H1 (cell line): ENCODE measurements around the gene CD52. TPM values are rescaled to one million over a fixed set of nuclear protein-coding genes. Genes with fewer than 3 reads are reported as not detected.

ENCODE experiments used
- CTCF ChIA-PET: fragments of 300-600 bp; sonication (Branson Sonifier 250); formaldehyde crosslinking; loops from one replicate; lab custom pipeline; 2021; ENCODE audit not compliant: partially characterized antibody; lab: Charles Lee
- POLR2A ChIA-PET: fragments of 300-600 bp; sonication (Branson Sonifier 250); formaldehyde crosslinking; loops from one replicate; lab custom pipeline; 2021; ENCODE audit warnings: inconsistent platforms; ENCODE audit not compliant: partially characterized antibody; lab: Charles Lee
- DNase-seq, 2 experiments: peaks; one replicate each; pipeline versions ENCODE4 v3.0.0 to v3.0.0-alpha.2; 2010 to 2022; ENCODE audit warnings: low spot score in 2 of 2, low read depth in 1 of 2, mixed read lengths in 1 of 2
- FAIRE-seq: peaks from 2 replicates; lab custom pipeline; 2011; peaks lifted over from hg19 to GRCh38; lab: Jason Lieb, UNC
- H2AFZ ChIP-seq: 2 replicates; pipeline ENCODE4 v1.8.1; 2012; ENCODE audit warnings: low read length, inconsistent platforms
- H2AK5ac ChIP-seq: 2 replicates; pipeline ENCODE4 v1.6.1; 2013; ENCODE audit warnings: low read depth, low read length
- H2BK120ac ChIP-seq: replicated peaks from 2 replicates; pipeline ENCODE3; 2013; ENCODE audit warnings: low read depth, low read length, inconsistent platforms
- H2BK12ac ChIP-seq: 2 replicates; pipeline ENCODE4 v1.6.1; 2013; ENCODE audit warnings: low read depth, low read length
- H2BK15ac ChIP-seq: 2 replicates; pipeline ENCODE4 v1.6.1; 2013; ENCODE audit warnings: low read length
- H2BK20ac ChIP-seq: 2 replicates; pipeline ENCODE4 v1.6.1; 2013; ENCODE audit warnings: low read length
- H2BK5ac ChIP-seq: 2 replicates; pipeline ENCODE4 v1.6.1; 2013; ENCODE audit warnings: low read depth, low read length
- H3K14ac ChIP-seq: 2 replicates; pipeline ENCODE4 v1.6.1; 2013; ENCODE audit warnings: inconsistent platforms; ENCODE audit not compliant: insufficient read length
- H3K18ac ChIP-seq: 2 replicates; pipeline ENCODE4 v1.6.1; 2013; ENCODE audit warnings: low read length; ENCODE audit errors: extremely low read depth
- H3K23ac ChIP-seq: 2 replicates; pipeline ENCODE4 v1.6.1; 2013; ENCODE audit warnings: inconsistent platforms; ENCODE audit not compliant: insufficient read length
- H3K23me2 ChIP-seq: 2 replicates; pipeline ENCODE4 v1.6.1; 2013; ENCODE audit warnings: low read depth, low read length
- H3K27ac ChIP-seq: 2 replicates; pipeline ENCODE4 v1.6.1; 2011; ENCODE audit warnings: low read depth, low read length, inconsistent platforms
- H3K27me3 ChIP-seq, 4 experiments: replicated peaks in 1 of 4; 1 replicate in 1 of 4; 2 replicates in 3 of 4; pipeline versions ENCODE4 v1.6.1 to v1.8.1; 2011 to 2013; ENCODE audit warnings: low read length in 3 of 4, mild to moderate bottlenecking in 3 of 4, inconsistent platforms in 2 of 4, mixed read lengths in 2 of 4, moderate library complexity in 1 of 4; ENCODE audit not compliant: control insufficient read depth in 3 of 4, insufficient read depth in 3 of 4; ENCODE audit errors: extremely low read depth in 1 of 4
- H3K36me3 ChIP-seq, 4 experiments: 2 replicates each; pipeline versions ENCODE4 v1.6.1 to v1.8.1; 2011 to 2013; ENCODE audit warnings: mild to moderate bottlenecking in 4 of 4, low read length in 3 of 4, moderate library complexity in 2 of 4, control low read depth in 1 of 4, inconsistent platforms in 1 of 4; ENCODE audit not compliant: insufficient read depth in 4 of 4, control insufficient read depth in 2 of 4
- H3K4ac ChIP-seq: replicated peaks from 2 replicates; pipeline ENCODE3; 2013; ENCODE audit warnings: low read length, low read depth, mixed read lengths, inconsistent platforms; ENCODE audit not compliant: insufficient read length
- H3K4me1 ChIP-seq, 4 experiments: replicated peaks in 1 of 4; 1 replicate in 1 of 4; 2 replicates in 3 of 4; pipeline versions ENCODE4 v1.6.1 to v1.8.1; 2011 to 2013; ENCODE audit warnings: low read length in 3 of 4, inconsistent platforms in 2 of 4, mixed read lengths in 1 of 4; ENCODE audit not compliant: insufficient read depth in 4 of 4, control insufficient read depth in 3 of 4
- H3K4me2 ChIP-seq, 2 experiments: 2 replicates each; pipeline versions ENCODE4 v1.6.1 to v1.8.1; 2011 to 2013; ENCODE audit warnings: low read depth in 2 of 2, low read length in 2 of 2, control low read depth in 1 of 2, inconsistent platforms in 1 of 2, mild to moderate bottlenecking in 1 of 2; ENCODE audit not compliant: insufficient read depth in 1 of 2
- H3K4me3 ChIP-seq, 4 experiments: fragments of 200-600, 300-600 bp in 1 of 4; sonication (generic), shearing (Covaris generic), sonication (Bioruptor Twin) in 1 of 4; 2 replicates each; pipeline versions ENCODE4 v1.5.1 to v1.8.1; 2011 to 2016; ENCODE audit warnings: low read length in 4 of 4, low read depth in 3 of 4, control low read depth in 2 of 4, inconsistent platforms in 2 of 4, mild to moderate bottlenecking in 2 of 4, mixed read lengths in 1 of 4, moderate library complexity in 1 of 4; ENCODE audit not compliant: insufficient read depth in 2 of 4; ENCODE audit errors: extremely low read depth in 1 of 4
- H3K56ac ChIP-seq: replicated peaks from 2 replicates; pipeline ENCODE3; 2013; ENCODE audit warnings: low read depth, mild to moderate bottlenecking, mixed read lengths, low read length, inconsistent platforms; ENCODE audit not compliant: insufficient read length
- H3K79me1 ChIP-seq: 2 replicates; pipeline ENCODE4 v1.6.1; 2013; ENCODE audit warnings: low read depth, low read length, control low read depth
- H3K79me2 ChIP-seq, 2 experiments: 2 replicates each; pipeline versions ENCODE4 v1.6.1 to v1.8.1; 2012 to 2013; ENCODE audit warnings: low read length in 2 of 2, mild to moderate bottlenecking in 2 of 2, inconsistent platforms in 1 of 2; ENCODE audit not compliant: insufficient read depth in 2 of 2, control insufficient read depth in 1 of 2
- H3K9ac ChIP-seq, 4 experiments: replicated peaks in 1 of 4; 1 replicate in 1 of 4; 2 replicates in 3 of 4; pipeline versions ENCODE4 v1.6.1 to v1.8.1; 2011 to 2013; ENCODE audit warnings: low read depth in 3 of 4, low read length in 3 of 4, control low read depth in 2 of 4, mild to moderate bottlenecking in 2 of 4, moderate library complexity in 2 of 4, inconsistent platforms in 1 of 4; ENCODE audit errors: extremely low read depth in 1 of 4
- H3K9me3 ChIP-seq, 2 experiments: 2 replicates each; pipeline versions ENCODE4 v1.6.1 to v1.8.1; 2012 to 2013; ENCODE audit warnings: mild to moderate bottlenecking in 2 of 2, moderate library complexity in 2 of 2, control low read depth in 1 of 2, inconsistent platforms in 1 of 2, low read depth in 1 of 2, low read length in 1 of 2, mixed read lengths in 1 of 2; ENCODE audit not compliant: insufficient read depth in 2 of 2
- H4K20me1 ChIP-seq, 2 experiments: replicated peaks in 1 of 2; 2 replicates each; pipeline versions ENCODE3 to v1.8.1; 2011 to 2013; ENCODE audit warnings: inconsistent platforms in 2 of 2, low read length in 2 of 2, mild to moderate bottlenecking in 1 of 2; ENCODE audit not compliant: insufficient read depth in 2 of 2, control insufficient read depth in 1 of 2
- H4K5ac ChIP-seq: 2 replicates; pipeline ENCODE4 v1.6.1; 2013; ENCODE audit warnings: low read length, low read depth, mixed read lengths, inconsistent platforms; ENCODE audit not compliant: insufficient read length
- H4K8ac ChIP-seq: 2 replicates; pipeline ENCODE4 v1.8.0; 2013; ENCODE audit warnings: mild to moderate bottlenecking, moderate library complexity, low read length, inconsistent platforms; ENCODE audit not compliant: insufficient read depth; ENCODE audit errors: extremely low read depth
- H4K91ac ChIP-seq: replicated peaks from 2 replicates; pipeline ENCODE3; 2013; ENCODE audit warnings: low read length, mixed read lengths, inconsistent platforms; ENCODE audit not compliant: insufficient read length
- CEBPB ChIP-seq: IDR thresholded peaks from 2 replicates; pipeline ENCODE4 v1.6.1; 2012; ENCODE audit warnings: low read depth, low read length
- EGR1 ChIP-seq: IDR thresholded peaks from 2 replicates; pipeline ENCODE4 v1.6.1; 2011; ENCODE audit warnings: low read depth, low read length, borderline replicate concordance
- KDM4A ChIP-seq: IDR thresholded peaks from one replicate; pipeline ENCODE4 v1.7.1; 2012; ENCODE audit warnings: low read depth, mild to moderate bottlenecking, moderate library complexity, low read length, inconsistent platforms; ENCODE audit not compliant: severe bottlenecking
- RXRA ChIP-seq: IDR thresholded peaks from 2 replicates; pipeline ENCODE4 v1.6.1; 2011; ENCODE audit warnings: low read depth, mild to moderate bottlenecking, low read length, moderate library complexity; ENCODE audit not compliant: insufficient read depth
- SAP30 ChIP-seq: fragments of 300-600 bp; sonication (generic); IDR thresholded peaks from 2 replicates; pipeline ENCODE4 v1.7.1; 2012; ENCODE audit warnings: low read length, moderate library complexity, mild to moderate bottlenecking, inconsistent platforms; ENCODE audit not compliant: insufficient read depth, insufficient replicate concordance
- SIN3A ChIP-seq, 2 experiments: IDR thresholded peaks in 1 of 2; conservative IDR thresholded peaks in 1 of 2; 2 replicates each; pipeline ENCODE4 v1.6.1; 2011 to 2012; ENCODE audit warnings: low read length in 2 of 2, improper control_type of control experiment in 1 of 2, low read depth in 1 of 2, mild to moderate bottlenecking in 1 of 2
- SUZ12 ChIP-seq: fragments of 200-600 bp; sonication (generic); IDR thresholded peaks from 2 replicates; pipeline ENCODE4 v1.6.1; 2012; ENCODE audit warnings: mild to moderate bottlenecking, inconsistent platforms, low read length, moderate library complexity, mixed read lengths
- WGBS, 2 experiments: shearing (Covaris generic) in 1 of 2; methylation state at CpG; one replicate each; pipeline versions ENCODE4 v1.1.6 to v1.1.7; 2013 to 2015; ENCODE audit warnings: low lambda C conversion rate in 2 of 2, mixed read lengths in 2 of 2, inconsistent platforms in 1 of 2, low coverage in 1 of 2, missing lambda C conversion rate in 1 of 2; ENCODE audit not compliant: insufficient replicate concordance in 2 of 2, insufficient coverage in 1 of 2, insufficient read length in 1 of 2; ENCODE audit errors: extremely low coverage in 1 of 2, missing lambda C conversion rate in 1 of 2; 5-methylcytosine and 5-hydroxymethylcytosine counted together
- polyA plus RNA-seq, 7 experiments: library from polyadenylated mRNA; depleted of rRNA in 3 of 7; stranded (reverse) in 5 of 7; unstranded in 2 of 7; fragments of >200 nt in 5 of 7; fragments of 200-250 nt in 2 of 7; gene quantifications; 1 replicate in 5 of 7; 2 replicates in 1 of 7; 4 replicates in 1 of 7; pipeline versions ENCODE4 v1.2.1 to v1.2.3, GENCODE V29; 2011 to 2013; ENCODE audit warnings: missing spikeins in 2 of 7, mixed read lengths in 2 of 7
- total RNA-seq: library from RNA; stranded (reverse); fragmentation: NEBNext Ultra II Directional; extraction: Animal tissue kit (Norgen Biotek cat#: 25700); gene quantifications from 2 replicates; pipeline ENCODE4 v1.2.1, GENCODE V29; 2021
- TF ChIP-seq, protein P1 (sequence below): IDR thresholded peaks from 2 replicates; pipeline ENCODE4 v1.6.1; 2012; ENCODE audit warnings: inconsistent platforms
- TF ChIP-seq, protein P2 (sequence below): IDR thresholded peaks from 2 replicates; pipeline ENCODE4 v1.6.1; 2012; ENCODE audit warnings: inconsistent platforms

Gene CD52
- total and polyA plus RNA-seq, 2 of the 8 experiments (the other 6 are each of a cell fraction or from before 2014, with no cell fraction given) = 2.4 to 3.1 TPM

DNA sequence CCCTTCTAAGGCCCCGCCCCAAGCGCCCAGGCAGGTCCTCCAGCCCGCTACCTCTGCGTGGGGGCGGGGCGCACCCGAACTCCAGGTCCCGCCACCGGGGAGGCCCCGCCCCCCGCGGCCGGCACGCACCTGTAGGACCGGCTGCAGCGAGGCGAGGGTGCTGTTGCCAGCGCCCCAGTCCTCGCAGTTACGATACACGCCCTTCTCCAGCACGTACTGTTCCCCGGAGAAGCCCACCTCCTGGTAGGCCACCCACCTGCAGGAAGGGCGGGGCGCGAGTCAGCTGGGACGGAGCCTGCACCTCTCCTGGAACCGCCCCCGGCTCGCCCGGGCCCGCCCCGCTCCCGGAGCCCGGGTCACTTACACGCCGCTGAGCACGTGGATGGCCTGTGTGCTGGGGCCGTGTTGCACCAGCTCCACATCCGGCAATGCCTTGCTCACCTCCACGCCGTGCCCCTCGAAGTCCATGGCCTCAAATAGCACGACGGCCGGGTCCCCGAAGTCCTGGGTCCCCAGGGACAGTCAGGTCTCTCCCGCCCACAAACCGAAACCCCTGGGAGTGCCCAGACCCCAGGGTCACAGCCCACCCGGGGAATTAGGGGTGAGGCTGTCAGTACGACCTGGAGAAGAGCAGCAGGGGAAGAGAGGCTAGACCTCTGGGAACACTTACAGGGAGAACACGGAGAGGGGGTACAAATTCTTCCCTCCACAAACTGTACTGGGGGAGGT is 18.9 kb downstream of the CD52 start:
- H2BK15ac ChIP-seq = no peak overlapping the region; the same call in 1 of the 2 replicates
- peak overlapping the region in 3 of 4 experiments; percentile 13 to 65 (median 20); a peak in 2 of 7 replicates for H3K9ac ChIP-seq
- peak overlapping the region; percentile 55 to 86 (median 68) for H3K4me3 ChIP-seq
- peak overlapping the region; percentile 97 for H2AK5ac ChIP-seq
- H2BK5ac ChIP-seq = peak overlapping the region; percentile 83; the same call in 1 of the 2 replicates
- H3K18ac ChIP-seq = peak overlapping the region; percentile 97
- H2BK12ac ChIP-seq = peak overlapping the region; percentile 94
- WGBS, 2 experiments = 16% methylated on average over 41 of the region's 52 CpGs; no CpG with 5 or more reads in 1 of the 2 experiments
- H4K5ac ChIP-seq = peak overlapping the region; percentile 91
- H4K20me1 ChIP-seq = no peaks in the 10 kb centered on the region
- POLR2A ChIA-PET = interaction anchor here (0.6 to 6.1 kb wide), 11 partner anchors 12 to 148 kb away, joined by 3 to 44 read pairs (median 14); partner anchors contain the start of genes CD52, CRYBG2 and LIN28A
- no peaks in the 10 kb centered on the region for H3K79me2 ChIP-seq
- DNase-seq (peak; percentile 67 to 97), FAIRE-seq (no peak)
- H3K14ac ChIP-seq = no peak overlapping the region
- H3K23me2 ChIP-seq = peaks cover 8% of the 10 kb centered on the region; the same call in 1 of the 2 replicates
- peaks cover 0 to 11% (median 5%) of the 10 kb centered on the region in 4 experiments; a peak in 5 of 7 replicates for H3K27me3 ChIP-seq
- H3K27ac ChIP-seq = 0 out of 2 replicates have a peak overlapping the region, but pooled peaks have one; percentile 39
- H2BK20ac ChIP-seq = peak overlapping the region; percentile 23; the same call in 1 of the 2 replicates
- no peak overlapping the region for H2BK120ac ChIP-seq
- H2AFZ ChIP-seq = peak overlapping the region; percentile 6; the same call in 1 of the 2 replicates
- peak overlapping the region; percentile 49 for H3K56ac ChIP-seq
- H3K36me3 ChIP-seq = peaks cover 0 to 2% (median under 1%) of the 10 kb centered on the region in 4 experiments; a peak in 3 of 8 replicates
- H3K79me1 ChIP-seq = no peaks in the 10 kb centered on the region
- peak overlapping the region; percentile 82 for H3K4ac ChIP-seq
- CTCF ChIA-PET = interaction anchor here (1.0 to 57.0 kb wide), 5 partner anchors 9 to 43 kb away, joined by 3 to 1530 read pairs (median 3); partner anchors contain the start of genes SH3BGRL3 and UBXN11
- no peak overlapping the region for H3K23ac ChIP-seq
- H3K4me1 ChIP-seq = peaks cover 3 to 12% (median 6%) of the 10 kb centered on the region in 4 experiments
- peak overlapping the region; percentile 95; the same call in 1 of the 2 replicates for H4K8ac ChIP-seq
- peak overlapping the region; percentile 92 to 99 for H3K4me2 ChIP-seq
- H3K9me3 ChIP-seq = no peaks in the 10 kb centered on the region
- H4K91ac ChIP-seq = peak overlapping the region; percentile 82
- TF ChIP-seq CEBPB (no peak), KDM4A (peak; percentile 64), SAP30 (no peak), RXRA (no peak), SIN3A (conservative IDR thresholded peaks at IDR 0.05 in 1 of 2, IDR thresholded peaks at IDR 0.05 in 1 of 2; ENCODE audit: low read depth in 1 of 2, low read length in 2 of 2) (peak in 1 of 2 experiments; percentile 36; a peak in 1 of 4 replicates), EGR1 (0 out of 2 replicates have a peak, but pooled peaks have one; percentile 4), SUZ12 (no peak)
- TF ChIP-seq, protein P1, sequence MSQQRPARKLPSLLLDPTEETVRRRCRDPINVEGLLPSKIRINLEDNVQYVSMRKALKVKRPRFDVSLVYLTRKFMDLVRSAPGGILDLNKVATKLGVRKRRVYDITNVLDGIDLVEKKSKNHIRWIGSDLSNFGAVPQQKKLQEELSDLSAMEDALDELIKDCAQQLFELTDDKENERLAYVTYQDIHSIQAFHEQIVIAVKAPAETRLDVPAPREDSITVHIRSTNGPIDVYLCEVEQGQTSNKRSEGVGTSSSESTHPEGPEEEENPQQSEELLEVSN = peak; percentile 97
- TF ChIP-seq, protein P2, sequence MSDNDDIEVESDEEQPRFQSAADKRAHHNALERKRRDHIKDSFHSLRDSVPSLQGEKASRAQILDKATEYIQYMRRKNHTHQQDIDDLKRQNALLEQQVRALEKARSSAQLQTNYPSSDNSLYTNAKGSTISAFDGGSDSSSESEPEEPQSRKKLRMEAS = peak; percentile 99
